Amygdala (tissue), 56 donors: ENCODE measurements around the gene AFG1L.

Experiments
- DNase-seq, 56 donors: peaks; one replicate each; lab custom pipeline; 2025; lab: John Stamatoyannopoulos, UW

Gene AFG1L

GRCh38 chr6:108546079-108547049, 251.5 kb downstream of the AFG1L start:
- no peak for DNase-seq

- DNase-seq, result no peak
Observed at GRCh38 chr6:108549241-108549640, 254.4 kb downstream of the AFG1L start.

GRCh38 chr6:108549741-108550140, 254.9 kb downstream of the AFG1L start:
- no peak for DNase-seq

- no peak for DNase-seq
Observed at GRCh38 chr6:108550256-108550655, 255.4 kb downstream of the AFG1L start.

- DNase-seq, result no peak
Observed at GRCh38 chr6:108555399-108556052, 260.7 kb downstream of the AFG1L start.

- no peak for DNase-seq
Observed at GRCh38 chr6:108556250-108556649, 261.4 kb downstream of the AFG1L start.

- peak in 4 of 56 donors; percentile 17 to 53 (median 34) for DNase-seq
Observed at GRCh38 chr6:108556866-108557493, 262.1 kb downstream of the AFG1L start.

- peak in 47 of 56 donors; percentile 44 to 95 (median 81) for DNase-seq
Observed at GRCh38 chr6:108557494-108558371, 262.9 kb downstream of the AFG1L start.

GRCh38 chr6:108558372-108559096, 263.7 kb downstream of the AFG1L start:
- peak; percentile 84 to 99 (median 97) for DNase-seq

GRCh38 chr6:108559097-108559883, 264.4 kb downstream of the AFG1L start:
- DNase-seq, result peak; percentile 61 to 97 (median 92)

GRCh38 chr6:108559884-108560462, 265.1 kb downstream of the AFG1L start:
- DNase-seq, result peak in 34 of 56 donors; percentile 30 to 85 (median 64)

- peak in 55 of 56 donors; percentile 25 to 90 (median 77) for DNase-seq
Observed at GRCh38 chr6:108560463-108561308, 265.8 kb downstream of the AFG1L start, which contains the start of gene FOXO3. Gene FOXO3 (plus strand): TSS chr6:108560917. CDS start chr6:108561209, 292 bp downstream.

- DNase-seq, result peak in 2 of 56 donors; percentile 22 to 46
Observed at GRCh38 chr6:108561309-108561647, 266.4 kb downstream of the AFG1L start.

GRCh38 chr6:108561742-108562502, 267.1 kb downstream of the AFG1L start:
- peak in 11 of 56 donors; percentile 5 to 54 (median 17) for DNase-seq

- DNase-seq, result peak in 28 of 56 donors; percentile 12 to 67 (median 30)
Observed at GRCh38 chr6:108562503-108562993, 267.7 kb downstream of the AFG1L start.

GRCh38 chr6:108563292-108563691, 268.4 kb downstream of the AFG1L start:
- no peak for DNase-seq
